Spleen (tissue), 11 donors: ENCODE data around the gene CD2. TPM values are rescaled to one million over a fixed set of nuclear protein-coding genes. Genes with fewer than 3 reads are reported as not detected.
"Not testable (repeated sequence)": the region's sequence is repeated elsewhere in the genome, so short reads cannot be mapped to it uniquely, and the experiment has no call there.

Experiments
- DNase-seq: peaks from one replicate; pipeline ENCODE4 v3.0.0-alpha.2; 2020
- H3K27ac ChIP-seq, 8 donors: fragments of 200-600 bp; sonication (generic) in 7 of 8; 1 replicate in 4 of 8; 2 replicates in 4 of 8; pipeline versions ENCODE4 v1.5.0 to v1.8.0; 2016 to 2021; ENCODE audit warnings: inconsistent platforms in 4 of 8, mild to moderate bottlenecking in 4 of 8, moderate library complexity in 1 of 8
- H3K27me3 ChIP-seq, 7 donors: fragments of 200-600 bp; sonication (generic) in 6 of 7; replicated peaks in 1 of 7; 1 replicate in 4 of 7; 2 replicates in 3 of 7; pipeline versions ENCODE4 v1.5.0 to v1.8.0; 2016 to 2021; ENCODE audit warnings: inconsistent platforms in 3 of 7, mild to moderate bottlenecking in 1 of 7
- H3K36me3 ChIP-seq, 6 donors: fragments of 200-600 bp; sonication (generic) in 5 of 6; 1 replicate in 4 of 6; 2 replicates in 2 of 6; pipeline versions ENCODE4 v1.5.0 to v1.8.0; 2016 to 2021; ENCODE audit warnings: inconsistent platforms in 2 of 6
- H3K4me1 ChIP-seq, 6 donors: fragments of 200-600 bp; sonication (generic) in 5 of 6; 1 replicate in 3 of 6; 2 replicates in 3 of 6; pipeline versions ENCODE4 v1.5.0 to v1.8.0; 2016 to 2021; ENCODE audit warnings: inconsistent platforms in 3 of 6
- H3K4me3 ChIP-seq, 8 donors: fragments of 200-600 bp; sonication (generic) in 7 of 8; 1 replicate in 4 of 8; 2 replicates in 4 of 8; pipeline versions ENCODE4 v1.5.0 to v1.8.0; 2016 to 2021; ENCODE audit warnings: inconsistent platforms in 4 of 8, mild to moderate bottlenecking in 4 of 8, moderate library complexity in 2 of 8
- H3K9me3 ChIP-seq, 8 donors: fragments of 200-600 bp; sonication (generic) in 7 of 8; 1 replicate in 4 of 8; 2 replicates in 4 of 8; pipeline versions ENCODE4 v1.5.0 to v1.8.0; 2016 to 2021; ENCODE audit warnings: inconsistent platforms in 4 of 8
- POLR2A ChIP-seq, 3 donors: fragments of 450-650 bp; IDR thresholded peaks; one replicate each; pipeline ENCODE4 v1.5.1; 2017; ENCODE audit warnings: antibody characterized with exemption in 3 of 3, mild to moderate bottlenecking in 1 of 3
- POLR2AphosphoS5 ChIP-seq, 3 donors: sonication (generic); formaldehyde crosslinking; IDR thresholded peaks; one replicate each; pipeline ENCODE4 v1.5.1; 2017; ENCODE audit warnings: antibody characterized with exemption in 3 of 3
- WGBS, 5 donors: extraction: QIAGEN DNeasy Blood & Tissue Kit in 3 of 5; methylation state at CpG; one replicate each; pipeline versions ENCODE4 v1.1.5 to v1.1.7; 2013 to 2018; 5-methylcytosine and 5-hydroxymethylcytosine counted together
- intact Hi-C: fragments of 100-400 bp; cut with DNase I; formaldehyde crosslinking; loops from one replicate; pipeline ENCODE4 v1.15.0; 2023; ENCODE audit warnings: low total_unique reads
- polyA plus RNA-seq, 3 donors: library from polyadenylated mRNA; stranded (reverse); fragments of 200-250 nt; gene quantifications; one replicate each; pipeline ENCODE4 v1.2.1, GENCODE V29; 2013
- total RNA-seq, 7 donors: library from RNA; depleted of rRNA in 3 of 7; stranded (reverse); fragments of >200 nt in 3 of 7; fragmentation: NEBNext Ultra II Directional in 4 of 7; extraction: Animal tissue kit (Norgen Biotek cat#: 25700) in 4 of 7; gene quantifications; one replicate each; pipeline versions ENCODE4 v1.1.0 to v1.2.1, GENCODE V29; 2016 to 2021
- TF ChIP-seq, protein P1 (sequence below), 11 experiments: fragments of 200-600 bp in 7 of 11; fragments of 450-650 bp in 4 of 11; sonication (generic) in 4 of 11; IDR thresholded peaks in 8 of 11; conservative IDR thresholded peaks in 3 of 11; 1 replicate in 7 of 11; 2 replicates in 4 of 11; pipeline versions ENCODE4 v1.4.0 to v1.8.0; 2016 to 2021; ENCODE audit warnings: antibody characterized with exemption in 11 of 11, inconsistent platforms in 4 of 11, mild to moderate bottlenecking in 1 of 11
- donor health status: healthy with polysubstance abuse.
- donor health status: DM: no; HTN: no; CAD: no; lungs with moderate emphysema.
- donor health status: DM: no; HTN: no; CAD: no.
- donor health status: Bipolar disorder and iron deficiency.
- donor health status: healthy.
- donor health status: DM: no; HTN: no; CAD: no.
- donor health status: DM: yes; HTN: yes; CAD: no.

Gene CD2
- total and polyA plus RNA-seq, 10 donors, result 21.6 to 50.5 (median 30.1) TPM

DNA sequence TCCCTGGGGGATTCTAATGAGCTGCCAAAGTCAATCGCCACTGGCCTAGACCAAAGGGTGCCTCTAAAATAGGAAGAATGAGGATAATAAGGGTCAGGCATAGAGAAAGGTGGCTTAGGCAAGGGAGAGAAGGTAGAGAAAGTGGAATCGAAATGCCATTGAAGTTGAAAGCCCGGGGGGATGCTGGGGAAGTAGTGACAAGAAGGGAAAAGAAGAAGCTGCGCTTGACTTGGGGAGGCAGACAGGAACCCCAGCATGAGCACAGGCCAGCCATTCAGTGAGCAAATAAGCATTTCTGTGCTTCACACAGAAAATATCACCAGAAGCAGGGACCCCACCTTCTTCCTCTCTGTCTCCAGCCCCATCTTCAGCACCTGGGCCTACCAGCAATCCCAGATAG lies 1.5 kb downstream of the CD2 start:
- H3K27me3 ChIP-seq, result no peaks in the 10 kb centered on the region
- H3K36me3 ChIP-seq, result peaks cover 0 to 6% (median 0%) of the 10 kb centered on the region in 6 donors
- H3K27ac ChIP-seq, result peak overlapping the region in 7 of 8 donors; percentile 33 to 82 (median 74)
- TF ChIP-seq POLR2A (IDR thresholded peaks at IDR 0.05), result no peak
- TF ChIP-seq, protein P1, sequence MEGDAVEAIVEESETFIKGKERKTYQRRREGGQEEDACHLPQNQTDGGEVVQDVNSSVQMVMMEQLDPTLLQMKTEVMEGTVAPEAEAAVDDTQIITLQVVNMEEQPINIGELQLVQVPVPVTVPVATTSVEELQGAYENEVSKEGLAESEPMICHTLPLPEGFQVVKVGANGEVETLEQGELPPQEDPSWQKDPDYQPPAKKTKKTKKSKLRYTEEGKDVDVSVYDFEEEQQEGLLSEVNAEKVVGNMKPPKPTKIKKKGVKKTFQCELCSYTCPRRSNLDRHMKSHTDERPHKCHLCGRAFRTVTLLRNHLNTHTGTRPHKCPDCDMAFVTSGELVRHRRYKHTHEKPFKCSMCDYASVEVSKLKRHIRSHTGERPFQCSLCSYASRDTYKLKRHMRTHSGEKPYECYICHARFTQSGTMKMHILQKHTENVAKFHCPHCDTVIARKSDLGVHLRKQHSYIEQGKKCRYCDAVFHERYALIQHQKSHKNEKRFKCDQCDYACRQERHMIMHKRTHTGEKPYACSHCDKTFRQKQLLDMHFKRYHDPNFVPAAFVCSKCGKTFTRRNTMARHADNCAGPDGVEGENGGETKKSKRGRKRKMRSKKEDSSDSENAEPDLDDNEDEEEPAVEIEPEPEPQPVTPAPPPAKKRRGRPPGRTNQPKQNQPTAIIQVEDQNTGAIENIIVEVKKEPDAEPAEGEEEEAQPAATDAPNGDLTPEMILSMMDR (IDR thresholded peaks at IDR 0.05 in 8 of 11, conservative IDR thresholded peaks at IDR 0.05 in 3 of 11), result no peak
- TF ChIP-seq POLR2AphosphoS5 (IDR thresholded peaks at IDR 0.05), result no peak
- H3K4me3 ChIP-seq, result peak overlapping the region; percentile 28 to 65 (median 38)
- WGBS, 5 donors, result 48 to 65% (median 52%) methylated on average over 4 of the region's 4 CpGs
- intact Hi-C loops, result no loop called here
- H3K4me1 ChIP-seq, result peaks cover 0 to 48% (median 11%) of the 10 kb centered on the region in 6 donors
- DNase-seq, result no peak
- no peaks in the 10 kb centered on the region for H3K9me3 ChIP-seq

DNA sequence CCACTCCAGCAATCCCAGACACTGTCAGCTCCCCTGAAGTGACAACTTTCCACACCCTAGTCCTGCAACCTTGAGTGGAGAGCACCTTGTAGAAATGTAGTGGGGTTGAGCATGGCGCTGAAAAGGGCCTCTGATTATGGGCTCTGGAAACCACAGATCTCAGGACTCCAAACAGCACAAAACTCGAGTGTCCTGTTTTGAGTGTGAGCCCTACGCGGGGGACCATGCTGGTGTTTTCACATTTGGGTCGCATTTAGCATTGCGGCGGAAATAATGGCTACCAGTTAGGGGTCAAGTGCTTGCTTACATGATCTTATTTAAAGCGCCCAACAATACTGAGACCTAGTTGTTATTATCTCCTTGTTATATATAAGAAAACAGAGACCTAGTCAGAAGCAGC lies 1.9 kb downstream of the CD2 start:
- Histone ChIP-seq H3K4me3 (peak overlapping the region; percentile 5 to 65 (median 38)), H3K27ac (peak overlapping the region in 6 of 8 donors; percentile 33 to 82 (median 76)), H3K4me1 (peaks cover 0 to 48% (median 11%) of the 10 kb centered on the region in 6 donors)
- intact Hi-C loops, H3K9me3 ChIP-seq, H3K36me3 ChIP-seq, DNase-seq, H3K27me3 ChIP-seq: not testable (repeated sequence)
- 68 to 90% (median 77%) methylated on average over 7 to 8 of the region's 8 CpGs for WGBS, 5 donors

DNA sequence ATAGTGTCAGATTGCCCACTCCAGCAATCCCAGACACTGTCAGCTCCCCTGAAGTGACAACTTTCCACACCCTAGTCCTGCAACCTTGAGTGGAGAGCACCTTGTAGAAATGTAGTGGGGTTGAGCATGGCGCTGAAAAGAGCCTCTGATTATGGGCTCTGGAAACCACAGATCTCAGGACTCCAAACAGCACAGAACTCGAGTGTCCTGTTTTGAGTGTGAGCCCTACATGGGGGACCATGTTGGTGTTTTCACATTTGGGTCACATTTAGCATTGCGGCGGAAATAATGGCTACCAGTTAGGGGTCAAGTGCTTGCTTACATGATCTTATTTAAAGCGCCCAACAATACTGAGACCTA lies 4.2 kb downstream of the CD2 start:
- Histone ChIP-seq H3K27ac (peak overlapping the region in 4 of 8 donors; percentile 74 to 82 (median 78)), H3K4me1 (peaks cover 0 to 48% (median 17%) of the 10 kb centered on the region in 6 donors), H3K36me3 (peaks cover 0 to 23% (median 0%) of the 10 kb centered on the region in 6 donors), H3K4me3 (peak overlapping the region in 7 of 8 donors; percentile 28 to 65 (median 39))
- intact Hi-C loops, H3K9me3 ChIP-seq, DNase-seq, H3K27me3 ChIP-seq: not testable (repeated sequence)
- WGBS, 5 donors, result 60 to 73% (median 69%) methylated on average over 4 to 5 of the region's 5 CpGs

DNA sequence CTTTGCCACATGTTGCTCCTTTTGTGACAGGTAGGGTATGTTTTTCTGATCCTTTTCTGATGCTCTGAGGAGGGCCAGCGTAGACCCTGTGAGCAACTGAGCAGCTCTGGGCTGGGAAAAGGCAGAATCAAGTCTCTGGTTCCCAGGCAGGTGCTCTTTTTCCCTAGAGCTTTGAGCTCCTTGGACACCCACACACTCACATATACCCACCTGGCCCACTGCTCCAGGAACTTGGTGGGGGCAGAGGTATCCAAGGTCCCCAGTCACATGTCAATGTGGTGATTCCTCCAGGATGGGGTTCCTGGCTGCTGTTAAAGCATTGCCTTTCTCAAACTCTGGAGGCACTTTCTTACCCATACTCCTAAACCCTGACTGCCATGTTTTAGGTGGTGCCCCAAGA lies 5.4 kb downstream of the CD2 start:
- H3K4me1 ChIP-seq, result peaks cover 0 to 51% (median 24%) of the 10 kb centered on the region in 6 donors
- H3K27me3 ChIP-seq, result no peaks in the 10 kb centered on the region
- TF ChIP-seq, protein P1 (IDR thresholded peaks at IDR 0.05 in 8 of 11, conservative IDR thresholded peaks at IDR 0.05 in 3 of 11), result no peak
- TF ChIP-seq POLR2AphosphoS5 (IDR thresholded peaks at IDR 0.05), result no peak
- no peak for TF ChIP-seq POLR2A (IDR thresholded peaks at IDR 0.05)
- intact Hi-C loops, result no loop called here
- 60 to 95% (median 81%) methylated on average over 1 of the region's 1 CpG for WGBS, 5 donors
- peak overlapping the region in 6 of 8 donors; percentile 7 to 65 (median 40) for H3K4me3 ChIP-seq
- H3K36me3 ChIP-seq, result peaks cover 0 to 23% (median 0%) of the 10 kb centered on the region in 6 donors
- peak overlapping the region in 7 of 8 donors; percentile 18 to 82 (median 26) for H3K27ac ChIP-seq
- no peaks in the 10 kb centered on the region for H3K9me3 ChIP-seq
- DNase-seq, result no peak

DNA sequence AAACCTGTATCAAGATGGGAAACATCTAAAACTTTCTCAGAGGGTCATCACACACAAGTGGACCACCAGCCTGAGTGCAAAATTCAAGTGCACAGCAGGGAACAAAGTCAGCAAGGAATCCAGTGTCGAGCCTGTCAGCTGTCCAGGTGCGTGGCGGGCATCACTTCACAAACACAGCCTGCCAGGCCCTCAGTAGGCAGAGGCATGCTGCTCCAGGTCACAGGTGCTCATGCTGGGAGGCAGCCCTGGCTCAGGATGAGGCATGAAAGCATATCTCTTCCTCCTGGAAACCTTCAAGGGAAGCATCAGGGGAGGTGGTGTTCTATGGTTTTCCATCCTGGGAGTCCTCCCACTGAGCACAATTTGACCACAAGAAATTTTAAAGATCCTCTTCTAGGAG lies 6.3 kb downstream of the CD2 start:
- H3K36me3 ChIP-seq, result peaks cover 0 to 28% (median 0%) of the 10 kb centered on the region in 6 donors
- H3K4me3 ChIP-seq, result no peak overlapping the region
- H3K27ac ChIP-seq, result peak overlapping the region in 3 of 8 donors; percentile 68 to 82 (median 73)
- intact Hi-C loops, result no loop called here
- no peaks in the 10 kb centered on the region for H3K27me3 ChIP-seq
- peaks cover 0 to 60% (median 27%) of the 10 kb centered on the region in 6 donors for H3K4me1 ChIP-seq
- TF ChIP-seq, protein P1 (IDR thresholded peaks at IDR 0.05 in 8 of 11, conservative IDR thresholded peaks at IDR 0.05 in 3 of 11), result no peak
- no peak for TF ChIP-seq POLR2A (IDR thresholded peaks at IDR 0.05)
- no peak for TF ChIP-seq POLR2AphosphoS5 (IDR thresholded peaks at IDR 0.05)
- no peaks in the 10 kb centered on the region for H3K9me3 ChIP-seq
- WGBS, 5 donors, result 80 to 94% (median 82%) methylated on average over 1 to 3 of the region's 3 CpGs
- peak; percentile 51 for DNase-seq
